Mesothelial cell of epicardium (in vitro differentiated cells): Measurements from ENCODE around the gene CAMTA1. TPM values are rescaled to one million over a fixed set of nuclear protein-coding genes. Genes with fewer than 3 reads are reported as not detected.
A peak's percentile ranks its signal among the peaks of the same experiment; 100 is the strongest.
"Not testable (repeated sequence)": the region's sequence is repeated elsewhere in the genome, so short reads cannot be mapped to it uniquely, and the experiment has no call there.

Source experiments
- DNase-seq, 2 experiments: peaks; one replicate each; pipeline ENCODE4 v3.0.0; 2021; ENCODE audit warnings: low spot score in 2 of 2; ENCODE audit not compliant: unreplicated experiment in 2 of 2
- H3K27ac Mint-ChIP-seq: 2 replicates; pipeline ENCODE4 v1.8.0; 2021; ENCODE audit warnings: mixed read lengths
- H3K27me3 Mint-ChIP-seq: 2 replicates; pipeline ENCODE4 v1.8.0; 2021; ENCODE audit warnings: low read depth, mixed read lengths
- H3K36me3 Mint-ChIP-seq: 2 replicates; pipeline ENCODE4 v1.8.0; 2021; ENCODE audit warnings: mixed read lengths
- H3K4me1 Mint-ChIP-seq: 2 replicates; pipeline ENCODE4 v1.8.0; 2021; ENCODE audit warnings: mixed read lengths
- H3K4me3 Mint-ChIP-seq: 2 replicates; pipeline ENCODE4 v1.8.0; 2021; ENCODE audit warnings: mild to moderate bottlenecking, moderate library complexity, mixed read lengths
- H3K9me3 Mint-ChIP-seq: 2 replicates; pipeline ENCODE4 v1.8.0; 2021; ENCODE audit warnings: mixed read lengths
- total RNA-seq: library from RNA; stranded (reverse); gene quantifications from 3 replicates; pipeline ENCODE4 v1.2.1, GENCODE V29; 2021
- TF ChIP-seq, protein P1 (sequence below): fragments of 200-600 bp; sonication (generic); IDR thresholded peaks from one replicate; pipeline ENCODE4 v1.5.0; 2021; ENCODE audit warnings: antibody characterized with exemption; ENCODE audit not compliant: unreplicated experiment

The CAMTA1 gene
- total RNA-seq, 1 donor from 2014 or later = 70.4 TPM

- TF ChIP-seq, protein P1, sequence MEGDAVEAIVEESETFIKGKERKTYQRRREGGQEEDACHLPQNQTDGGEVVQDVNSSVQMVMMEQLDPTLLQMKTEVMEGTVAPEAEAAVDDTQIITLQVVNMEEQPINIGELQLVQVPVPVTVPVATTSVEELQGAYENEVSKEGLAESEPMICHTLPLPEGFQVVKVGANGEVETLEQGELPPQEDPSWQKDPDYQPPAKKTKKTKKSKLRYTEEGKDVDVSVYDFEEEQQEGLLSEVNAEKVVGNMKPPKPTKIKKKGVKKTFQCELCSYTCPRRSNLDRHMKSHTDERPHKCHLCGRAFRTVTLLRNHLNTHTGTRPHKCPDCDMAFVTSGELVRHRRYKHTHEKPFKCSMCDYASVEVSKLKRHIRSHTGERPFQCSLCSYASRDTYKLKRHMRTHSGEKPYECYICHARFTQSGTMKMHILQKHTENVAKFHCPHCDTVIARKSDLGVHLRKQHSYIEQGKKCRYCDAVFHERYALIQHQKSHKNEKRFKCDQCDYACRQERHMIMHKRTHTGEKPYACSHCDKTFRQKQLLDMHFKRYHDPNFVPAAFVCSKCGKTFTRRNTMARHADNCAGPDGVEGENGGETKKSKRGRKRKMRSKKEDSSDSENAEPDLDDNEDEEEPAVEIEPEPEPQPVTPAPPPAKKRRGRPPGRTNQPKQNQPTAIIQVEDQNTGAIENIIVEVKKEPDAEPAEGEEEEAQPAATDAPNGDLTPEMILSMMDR = no peak
- H3K27ac Mint-ChIP-seq = no peak overlapping the region
- no peaks in the 10 kb centered on the region for H3K4me1 Mint-ChIP-seq
- no peaks in the 10 kb centered on the region for H3K36me3 Mint-ChIP-seq
- DNase-seq = peak in 1 of 2 experiments; percentile 34
- H3K27me3 Mint-ChIP-seq = no peaks in the 10 kb centered on the region
- no peaks in the 10 kb centered on the region for H3K9me3 Mint-ChIP-seq
- no peak overlapping the region for H3K4me3 Mint-ChIP-seq
Measured at GRCh38 chr1:7408771-7409150, 623.5 kb downstream of the CAMTA1 start.

GRCh38 chr1:7409278-7409677 is 624.0 kb downstream of the CAMTA1 start:
- H3K9me3 Mint-ChIP-seq = no peaks in the 10 kb centered on the region
- no peak overlapping the region for H3K27ac Mint-ChIP-seq
- TF ChIP-seq, protein P1 = no peak
- H3K36me3 Mint-ChIP-seq = no peaks in the 10 kb centered on the region
- H3K4me3 Mint-ChIP-seq = no peak overlapping the region
- no peaks in the 10 kb centered on the region for H3K4me1 Mint-ChIP-seq
- peak in 1 of 2 experiments; percentile 32 for DNase-seq
- no peaks in the 10 kb centered on the region for H3K27me3 Mint-ChIP-seq

DNA sequence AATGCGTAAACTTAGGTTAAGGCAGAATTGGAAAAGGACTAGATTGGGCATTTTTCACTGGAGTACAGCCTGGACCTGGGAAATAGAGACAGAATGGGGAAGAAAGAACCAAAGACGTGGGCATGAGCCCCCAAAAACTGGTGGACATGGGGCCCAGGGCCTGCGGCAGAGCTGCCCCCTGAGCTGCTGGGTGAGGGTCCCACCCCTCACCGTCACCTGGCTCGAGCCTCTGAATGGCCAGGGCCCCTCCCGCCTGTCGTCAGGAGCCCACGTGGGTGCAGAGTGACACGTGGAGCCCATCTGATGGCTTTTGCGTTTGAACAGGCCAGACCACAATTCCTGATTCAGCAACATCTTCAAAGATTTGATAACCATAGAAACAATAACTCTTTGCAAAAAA is 624.9 kb downstream of the CAMTA1 start:
- no peaks in the 10 kb centered on the region for H3K9me3 Mint-ChIP-seq

DNA sequence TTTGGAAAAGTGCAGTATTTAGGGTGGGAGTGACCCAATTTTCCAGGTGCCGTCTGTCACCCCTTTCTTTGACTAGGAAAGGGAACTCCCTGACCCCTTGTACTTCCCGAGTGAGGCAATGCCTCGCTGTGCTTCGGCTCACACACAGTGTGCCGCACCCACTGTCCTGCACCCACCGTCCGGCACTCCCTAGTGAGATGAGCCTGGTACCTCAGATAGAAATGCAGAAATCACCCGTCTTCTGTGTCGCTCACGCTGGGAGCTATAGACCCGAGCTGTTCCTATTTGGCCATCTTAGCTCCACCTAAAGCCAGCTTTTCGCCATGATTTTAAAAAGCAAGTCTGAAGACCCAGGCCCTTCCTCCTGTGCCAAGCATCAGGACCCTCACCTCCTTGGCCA is 632.4 kb downstream of the CAMTA1 start:
- H3K27me3 Mint-ChIP-seq, H3K4me1 Mint-ChIP-seq, H3K27ac Mint-ChIP-seq, DNase-seq, H3K4me3 Mint-ChIP-seq, H3K36me3 Mint-ChIP-seq: not testable (repeated sequence)
- peaks cover 15% of the 10 kb centered on the region for H3K9me3 Mint-ChIP-seq

More for the DNA sequence above, 624.9 kb downstream of the CAMTA1 start:
- Mint-ChIP-seq H3K27ac (no peak overlapping the region), H3K4me1 (no peaks in the 10 kb centered on the region), H3K36me3 (no peaks in the 10 kb centered on the region), H3K27me3 (no peaks in the 10 kb centered on the region), H3K4me3 (no peak overlapping the region)
- DNase-seq = peak in 1 of 2 experiments; percentile 33
- TF ChIP-seq, protein P1 = no peak

DNA sequence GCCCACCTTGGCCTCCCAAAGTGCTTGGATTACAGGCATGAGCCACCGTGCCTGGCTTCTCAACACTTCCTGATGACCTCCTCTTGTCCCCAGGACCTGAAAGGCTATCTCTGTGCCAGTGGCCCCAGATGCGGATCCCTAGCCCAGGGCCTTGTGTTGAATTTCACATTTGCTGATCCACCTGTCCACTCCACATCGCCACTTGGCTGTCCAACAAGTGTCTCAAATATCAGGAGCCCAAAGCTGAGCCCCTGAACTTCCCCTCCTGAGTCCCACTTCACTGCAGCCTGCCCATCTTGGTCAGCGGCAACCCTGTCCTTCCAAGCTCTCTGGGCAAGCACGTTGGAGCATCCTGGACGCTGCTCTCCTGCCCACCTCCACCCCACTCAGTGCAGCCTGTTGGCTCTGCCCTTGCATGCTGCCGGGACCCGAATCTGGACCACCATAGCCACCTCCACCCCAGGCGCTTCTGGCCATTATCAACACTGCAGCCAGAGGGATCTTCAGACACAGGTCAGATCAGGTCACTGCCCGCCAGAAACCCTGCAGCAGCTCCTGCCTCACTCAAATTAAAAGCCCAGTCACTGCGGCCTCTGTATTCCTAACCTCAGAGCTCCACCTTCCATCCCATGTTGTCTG is 633.3 kb downstream of the CAMTA1 start:
- peak in 1 of 2 experiments; percentile 30 for DNase-seq
- Mint-ChIP-seq H3K9me3 (peaks cover 15% of the 10 kb centered on the region), H3K27ac (no peak overlapping the region), H3K27me3 (no peaks in the 10 kb centered on the region), H3K4me1 (no peaks in the 10 kb centered on the region), H3K4me3 (no peak overlapping the region), H3K36me3 (no peaks in the 10 kb centered on the region)
- TF ChIP-seq, protein P1 = no peak

GRCh38 chr1:7420098-7420445 is 634.8 kb downstream of the CAMTA1 start:
- TF ChIP-seq, protein P1 = no peak
- Mint-ChIP-seq H3K36me3 (no peaks in the 10 kb centered on the region), H3K27ac (no peak overlapping the region), H3K27me3 (no peaks in the 10 kb centered on the region), H3K4me3 (no peak overlapping the region), H3K4me1 (peaks cover 3% of the 10 kb centered on the region), H3K9me3 (peaks cover 15% of the 10 kb centered on the region)
- DNase-seq = peak; percentile 5 to 21
